Measurements from ENCODE around the gene NFS1.

The NFS1 gene

DNA sequence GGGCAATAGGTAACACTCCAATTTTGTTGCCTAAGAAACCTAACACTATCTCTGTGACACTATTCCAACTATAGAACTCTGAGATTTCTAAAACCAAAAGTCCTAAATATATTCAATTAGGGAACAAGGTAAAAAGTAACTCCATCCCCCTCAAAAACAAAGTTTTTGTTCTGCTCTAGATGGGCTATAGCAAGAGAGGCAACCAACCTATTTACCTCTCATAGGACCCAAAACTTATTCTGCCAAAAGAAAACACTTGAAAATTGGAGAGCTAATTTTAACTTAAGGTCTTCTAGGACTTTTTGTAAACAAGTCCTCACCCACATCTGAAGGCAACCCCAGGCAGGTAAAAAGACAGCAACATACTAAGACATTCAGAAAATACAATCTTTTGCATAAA is 35.2 kb upstream of the NFS1 start:
- TF ChIP-seq, protein P1, sequence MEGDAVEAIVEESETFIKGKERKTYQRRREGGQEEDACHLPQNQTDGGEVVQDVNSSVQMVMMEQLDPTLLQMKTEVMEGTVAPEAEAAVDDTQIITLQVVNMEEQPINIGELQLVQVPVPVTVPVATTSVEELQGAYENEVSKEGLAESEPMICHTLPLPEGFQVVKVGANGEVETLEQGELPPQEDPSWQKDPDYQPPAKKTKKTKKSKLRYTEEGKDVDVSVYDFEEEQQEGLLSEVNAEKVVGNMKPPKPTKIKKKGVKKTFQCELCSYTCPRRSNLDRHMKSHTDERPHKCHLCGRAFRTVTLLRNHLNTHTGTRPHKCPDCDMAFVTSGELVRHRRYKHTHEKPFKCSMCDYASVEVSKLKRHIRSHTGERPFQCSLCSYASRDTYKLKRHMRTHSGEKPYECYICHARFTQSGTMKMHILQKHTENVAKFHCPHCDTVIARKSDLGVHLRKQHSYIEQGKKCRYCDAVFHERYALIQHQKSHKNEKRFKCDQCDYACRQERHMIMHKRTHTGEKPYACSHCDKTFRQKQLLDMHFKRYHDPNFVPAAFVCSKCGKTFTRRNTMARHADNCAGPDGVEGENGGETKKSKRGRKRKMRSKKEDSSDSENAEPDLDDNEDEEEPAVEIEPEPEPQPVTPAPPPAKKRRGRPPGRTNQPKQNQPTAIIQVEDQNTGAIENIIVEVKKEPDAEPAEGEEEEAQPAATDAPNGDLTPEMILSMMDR (IDR thresholded peaks at IDR 0.05): no peak
- Mint-ChIP-seq H3K27ac (no peak overlapping the region), H3K4me1 (peaks cover 22% of the 10 kb centered on the region), H3K9me3 (no peaks in the 10 kb centered on the region), H3K27me3 (ENCODE audit: low read depth, poor library complexity) (no peaks in the 10 kb centered on the region), H3K36me3 (ENCODE audit: low read depth) (peaks cover 81% of the 10 kb centered on the region), H3K4me3 (no peak overlapping the region)
- no peak for DNase-seq

GRCh38 chr20:35732644-35732982 is 33.5 kb upstream of the NFS1 start:
- no peak for DNase-seq
- H3K9me3 Mint-ChIP-seq: no peaks in the 10 kb centered on the region
- no peak overlapping the region for H3K4me3 Mint-ChIP-seq
- peaks cover 11% of the 10 kb centered on the region for H3K4me1 Mint-ChIP-seq
- no peak overlapping the region for H3K27ac Mint-ChIP-seq
- TF ChIP-seq, protein P1 (IDR thresholded peaks at IDR 0.05): no peak
- no peaks in the 10 kb centered on the region for H3K27me3 Mint-ChIP-seq (ENCODE audit: low read depth, poor library complexity)
- peaks cover 67% of the 10 kb centered on the region for H3K36me3 Mint-ChIP-seq (ENCODE audit: low read depth)

DNA sequence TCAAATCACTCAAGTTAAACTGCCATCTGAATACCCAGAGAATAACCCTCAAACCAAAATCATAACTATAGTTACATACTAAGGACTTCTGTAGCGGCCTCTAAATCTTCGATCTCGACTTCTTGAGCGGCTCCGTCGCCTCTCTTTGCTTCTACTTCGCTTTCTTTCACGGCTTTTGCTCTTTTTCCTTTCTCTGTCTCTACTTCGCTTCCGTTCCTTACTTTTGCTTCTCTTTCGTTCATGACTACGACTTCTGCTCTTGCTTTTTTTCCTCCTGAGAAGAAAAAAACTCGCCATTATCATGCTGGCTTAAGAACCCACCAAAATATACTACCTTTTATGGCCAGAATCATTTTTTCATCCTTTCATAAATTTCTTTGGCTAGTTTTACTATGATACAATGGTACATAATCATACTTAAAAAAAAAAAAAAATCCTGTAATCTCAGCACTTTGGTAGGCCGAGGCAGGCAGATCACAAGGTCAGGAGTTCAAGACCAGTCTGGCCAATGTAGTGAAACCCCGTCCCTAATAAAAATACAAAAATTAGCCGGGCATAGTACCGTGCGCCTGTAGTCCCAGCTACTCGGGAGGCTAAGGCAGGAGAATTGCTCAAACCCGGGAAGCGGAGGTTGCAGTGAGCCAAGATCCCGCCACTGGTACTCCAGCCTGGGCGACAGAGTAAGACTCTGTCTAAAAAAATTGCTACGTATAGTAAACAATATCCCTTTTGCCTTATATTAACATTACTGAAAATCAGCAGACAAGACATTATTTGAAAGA is 32.9 kb upstream of the NFS1 start:
- peaks cover 66% of the 10 kb centered on the region for H3K36me3 Mint-ChIP-seq (ENCODE audit: low read depth)

GRCh38 chr20:35731469-35731788 is 32.3 kb upstream of the NFS1 start:
- no peaks in the 10 kb centered on the region for H3K9me3 Mint-ChIP-seq
- DNase-seq: no peak
- H3K36me3 Mint-ChIP-seq (ENCODE audit: low read depth): peaks cover 71% of the 10 kb centered on the region
- peaks cover 11% of the 10 kb centered on the region for H3K4me1 Mint-ChIP-seq
- no peak overlapping the region for H3K4me3 Mint-ChIP-seq
- TF ChIP-seq, protein P1 (IDR thresholded peaks at IDR 0.05): no peak
- H3K27me3 Mint-ChIP-seq (ENCODE audit: low read depth, poor library complexity): no peaks in the 10 kb centered on the region
- no peak overlapping the region for H3K27ac Mint-ChIP-seq

More for the DNA sequence above, 32.9 kb upstream of the NFS1 start:
- no peaks in the 10 kb centered on the region for H3K9me3 Mint-ChIP-seq
- H3K27me3 Mint-ChIP-seq (ENCODE audit: low read depth, poor library complexity): no peaks in the 10 kb centered on the region
- H3K4me3 Mint-ChIP-seq: no peak overlapping the region
- DNase-seq: no peak
- TF ChIP-seq, protein P1 (IDR thresholded peaks at IDR 0.05): no peak
- H3K4me1 Mint-ChIP-seq: peaks cover 11% of the 10 kb centered on the region
- peak overlapping the region; percentile 1 for H3K27ac Mint-ChIP-seq

DNA sequence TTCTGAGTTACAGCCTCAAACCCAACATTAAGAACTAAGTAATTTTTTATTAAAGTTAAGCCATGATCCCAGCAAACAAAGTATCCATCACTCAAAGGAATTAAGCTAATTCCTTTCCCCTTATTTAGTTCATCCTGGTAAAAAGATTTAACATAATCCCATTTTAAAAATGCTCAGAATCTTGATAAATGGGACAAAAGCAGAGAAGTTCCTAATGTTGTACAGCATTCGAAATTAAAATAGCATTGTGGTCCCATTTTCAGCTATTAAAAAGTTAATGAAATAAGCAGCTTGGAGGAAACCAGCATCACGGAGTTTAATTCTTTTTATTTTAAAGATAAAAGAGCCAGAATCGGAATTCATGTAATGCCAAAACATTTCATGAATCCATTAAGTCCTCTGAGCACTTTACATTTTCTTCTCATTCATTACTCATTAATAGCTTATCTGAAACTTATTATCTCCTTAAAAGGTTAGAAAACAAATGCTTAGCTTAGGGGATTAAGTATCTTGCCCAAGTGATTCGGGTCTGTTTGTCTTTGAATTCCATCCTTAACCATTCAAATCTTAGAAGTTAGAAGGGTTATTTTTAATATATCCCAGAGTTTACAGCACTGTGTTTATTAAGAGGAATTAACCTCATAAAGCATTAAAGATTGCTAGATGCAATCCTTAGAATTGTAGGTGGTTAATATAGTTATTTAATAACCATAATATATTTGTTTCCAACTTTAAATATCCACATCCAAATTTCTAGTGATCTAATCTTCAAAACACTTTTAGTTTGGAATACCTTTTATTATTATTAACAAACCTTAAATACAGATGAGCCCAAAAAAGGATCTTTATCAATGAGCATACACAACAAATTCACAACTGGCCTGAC is 31.7 kb upstream of the NFS1 start:
- no peaks in the 10 kb centered on the region for H3K27me3 Mint-ChIP-seq (ENCODE audit: low read depth, poor library complexity)
- H3K4me1 Mint-ChIP-seq: peaks cover 7% of the 10 kb centered on the region
- TF ChIP-seq, protein P1 (IDR thresholded peaks at IDR 0.05): no peak
- no peak overlapping the region for H3K4me3 Mint-ChIP-seq
- H3K9me3 Mint-ChIP-seq: no peaks in the 10 kb centered on the region
- H3K36me3 Mint-ChIP-seq (ENCODE audit: low read depth): peaks cover 71% of the 10 kb centered on the region
- no peak for DNase-seq
- H3K27ac Mint-ChIP-seq: no peak overlapping the region
